Measurements from ENCODE around the gene SMAD2. TPM values are rescaled to one million over a fixed set of nuclear protein-coding genes. Genes with fewer than 3 reads are reported as not detected.

SMAD2 gene
- total and polyA plus RNA-seq, 3 experiments from 2014 or later, result 97.8 to 343 (median 337) TPM

- CTCF ChIA-PET, result interaction anchor here (0.8 kb wide), 1 partner anchor 9 kb away, joined by 3 read pairs; no protein-coding TSS in a partner anchor
- no peaks in the 10 kb centered on the region for H3K27me3 ChIP-seq (ENCODE audit: insufficient read depth, low read length, poor library complexity, severe bottlenecking)
- H3K9me3 ChIP-seq (ENCODE audit: low read length), result no peaks in the 10 kb centered on the region
- Mint-ChIP-seq H3K4me1 (no peaks in the 10 kb centered on the region), H3K27me3 (no peaks in the 10 kb centered on the region), H3K27ac (no peak overlapping the region), H3K9me3 (no peaks in the 10 kb centered on the region), H3K4me3 (no peak overlapping the region), H3K36me3 (peaks cover 13 to 59% (median 13%) of the 10 kb centered on the region in 3 donors)
- no peaks in the 10 kb centered on the region for H3K4me1 ChIP-seq (ENCODE audit: insufficient read depth, low read length)
- H3K36me3 ChIP-seq (ENCODE audit: insufficient read depth, low read length), result peaks cover 16% of the 10 kb centered on the region
- no peak overlapping the region for H3K27ac ChIP-seq (ENCODE audit: low read depth, low read length)
- H3K4me3 ChIP-seq (ENCODE audit: low read length), result no peak overlapping the region
- POLR2A ChIA-PET, result no interaction called here
- DNase-seq, result no peak
These were observed 82.8 kb downstream of the SMAD2 start for GRCh38 chr18:47847635-47848034.

- Mint-ChIP-seq H3K27me3 (no peaks in the 10 kb centered on the region), H3K27ac (peak overlapping the region in 1 of 8 donors; percentile 3), H3K4me3 (no peak overlapping the region), H3K9me3 (no peaks in the 10 kb centered on the region), H3K4me1 (no peaks in the 10 kb centered on the region), H3K36me3 (peaks cover 14 to 67% (median 18%) of the 10 kb centered on the region in 3 donors)
- ChIA-PET POLR2A (no interaction called here), CTCF (no interaction called here)
- Histone ChIP-seq H3K27me3 (ENCODE audit: insufficient read depth, low read length, poor library complexity, severe bottlenecking) (no peaks in the 10 kb centered on the region), H3K4me1 (ENCODE audit: insufficient read depth, low read length) (no peaks in the 10 kb centered on the region), H3K9me3 (ENCODE audit: low read length) (no peaks in the 10 kb centered on the region), H3K27ac (ENCODE audit: low read depth, low read length) (no peak overlapping the region), H3K4me3 (ENCODE audit: low read length) (no peak overlapping the region), H3K36me3 (ENCODE audit: insufficient read depth, low read length) (peaks cover 25% of the 10 kb centered on the region)
- DNase-seq, result no peak
These were observed 84.0 kb downstream of the SMAD2 start for GRCh38 chr18:47846431-47846830.

GRCh38 chr18:47844828-47845498 is 85.5 kb downstream of the SMAD2 start:
- Mint-ChIP-seq H3K9me3 (no peaks in the 10 kb centered on the region), H3K36me3 (peaks cover 14 to 79% (median 18%) of the 10 kb centered on the region in 3 donors), H3K4me1 (no peaks in the 10 kb centered on the region), H3K4me3 (no peak overlapping the region), H3K27ac (peak overlapping the region in 2 of 8 donors; percentile 5 to 43), H3K27me3 (no peaks in the 10 kb centered on the region)
- CTCF ChIA-PET, result no interaction called here
- Histone ChIP-seq H3K27me3 (ENCODE audit: insufficient read depth, low read length, poor library complexity, severe bottlenecking) (no peaks in the 10 kb centered on the region), H3K4me3 (ENCODE audit: low read length) (no peak overlapping the region), H3K9me3 (ENCODE audit: low read length) (no peaks in the 10 kb centered on the region), H3K36me3 (ENCODE audit: insufficient read depth, low read length) (peaks cover 30% of the 10 kb centered on the region), H3K4me1 (ENCODE audit: insufficient read depth, low read length) (no peaks in the 10 kb centered on the region), H3K27ac (ENCODE audit: low read depth, low read length) (no peak overlapping the region)
- no peak for DNase-seq
- POLR2A ChIA-PET, result no interaction called here

- Mint-ChIP-seq H3K27me3 (peaks cover 0 to 1% of the 10 kb centered on the region in 2 donors), H3K4me3 (no peak overlapping the region), H3K4me1 (no peaks in the 10 kb centered on the region), H3K9me3 (no peaks in the 10 kb centered on the region), H3K27ac (peak overlapping the region in 5 of 8 donors; percentile 3 to 44 (median 14)), H3K36me3 (peaks cover 23 to 87% (median 24%) of the 10 kb centered on the region in 3 donors)
- Histone ChIP-seq H3K27me3 (ENCODE audit: insufficient read depth, low read length, poor library complexity, severe bottlenecking) (no peaks in the 10 kb centered on the region), H3K4me1 (ENCODE audit: insufficient read depth, low read length) (no peaks in the 10 kb centered on the region), H3K27ac (ENCODE audit: low read depth, low read length) (no peak overlapping the region), H3K36me3 (ENCODE audit: insufficient read depth, low read length) (peaks cover 34% of the 10 kb centered on the region), H3K4me3 (ENCODE audit: low read length) (no peak overlapping the region), H3K9me3 (ENCODE audit: low read length) (no peaks in the 10 kb centered on the region)
- DNase-seq, result no peak
- ChIA-PET CTCF (no interaction called here), POLR2A (no interaction called here)
These were observed 87.6 kb downstream of the SMAD2 start for GRCh38 chr18:47842836-47843235.

GRCh38 chr18:47838396-47838795 is 92.1 kb downstream of the SMAD2 start:
- no peak overlapping the region for H3K27ac ChIP-seq (ENCODE audit: low read depth, low read length)
- no peaks in the 10 kb centered on the region for H3K4me1 ChIP-seq (ENCODE audit: insufficient read depth, low read length)
- ChIA-PET POLR2A (interaction anchor here (0.6 kb wide), 1 partner anchor 75 kb away, joined by 10 read pairs; no protein-coding TSS in a partner anchor), CTCF (interaction anchor here (1.2 kb wide), 1 partner anchor 10 kb away, joined by 3 read pairs; no protein-coding TSS in a partner anchor)
- H3K36me3 ChIP-seq (ENCODE audit: insufficient read depth, low read length), result peaks cover 24% of the 10 kb centered on the region
- no peak for DNase-seq
- Mint-ChIP-seq H3K36me3 (peaks cover 20 to 76% (median 23%) of the 10 kb centered on the region in 3 donors), H3K4me3 (no peak overlapping the region), H3K27me3 (peaks cover 0 to 1% of the 10 kb centered on the region in 2 donors), H3K27ac (no peak overlapping the region), H3K9me3 (no peaks in the 10 kb centered on the region), H3K4me1 (no peaks in the 10 kb centered on the region)
- H3K27me3 ChIP-seq (ENCODE audit: insufficient read depth, low read length, poor library complexity, severe bottlenecking), result no peaks in the 10 kb centered on the region
- no peak overlapping the region for H3K4me3 ChIP-seq (ENCODE audit: low read length)
- H3K9me3 ChIP-seq (ENCODE audit: low read length), result no peaks in the 10 kb centered on the region

- peaks cover 0 to 1% (median 0%) of the 10 kb centered on the region in 5 donors for H3K9me3 Mint-ChIP-seq
- no peaks in the 10 kb centered on the region for H3K27me3 Mint-ChIP-seq
- no peak for DNase-seq
- Histone ChIP-seq H3K4me1 (ENCODE audit: insufficient read depth, low read length) (no peaks in the 10 kb centered on the region), H3K9me3 (ENCODE audit: low read length) (no peaks in the 10 kb centered on the region), H3K27ac (ENCODE audit: low read depth, low read length) (no peak overlapping the region), H3K36me3 (ENCODE audit: insufficient read depth, low read length) (no peaks in the 10 kb centered on the region), H3K27me3 (ENCODE audit: insufficient read depth, low read length, poor library complexity, severe bottlenecking) (no peaks in the 10 kb centered on the region), H3K4me3 (ENCODE audit: low read length) (no peak overlapping the region)
- peaks cover 0 to 5% (median 0%) of the 10 kb centered on the region in 3 donors for H3K4me1 Mint-ChIP-seq
- H3K4me3 Mint-ChIP-seq, result no peak overlapping the region
- H3K36me3 Mint-ChIP-seq, result peaks cover 6 to 37% (median 10%) of the 10 kb centered on the region in 3 donors
- peak overlapping the region in 1 of 8 donors; percentile 26 for H3K27ac Mint-ChIP-seq
- ChIA-PET CTCF (no interaction called here), POLR2A (no interaction called here)
These were observed 98.1 kb downstream of the SMAD2 start for GRCh38 chr18:47832348-47832747.

GRCh38 chr18:47831351-47831750 is 99.1 kb downstream of the SMAD2 start:
- H3K36me3 ChIP-seq (ENCODE audit: insufficient read depth, low read length), result no peaks in the 10 kb centered on the region
- ChIA-PET POLR2A (no interaction called here), CTCF (no interaction called here)
- no peaks in the 10 kb centered on the region for H3K9me3 ChIP-seq (ENCODE audit: low read length)
- H3K4me3 ChIP-seq (ENCODE audit: low read length), result no peak overlapping the region
- peaks cover 4 to 38% (median 6%) of the 10 kb centered on the region in 3 donors for H3K36me3 Mint-ChIP-seq
- no peaks in the 10 kb centered on the region for H3K27me3 Mint-ChIP-seq
- no peaks in the 10 kb centered on the region for H3K27me3 ChIP-seq (ENCODE audit: insufficient read depth, low read length, poor library complexity, severe bottlenecking)
- peak overlapping the region in 2 of 8 donors; percentile 2 to 27 for H3K27ac Mint-ChIP-seq
- H3K4me3 Mint-ChIP-seq, result no peak overlapping the region
- no peak overlapping the region for H3K27ac ChIP-seq (ENCODE audit: low read depth, low read length)
- peaks cover 0 to 3% (median 0%) of the 10 kb centered on the region in 5 donors for H3K9me3 Mint-ChIP-seq
- no peak for DNase-seq
- H3K4me1 Mint-ChIP-seq, result peaks cover 0 to 5% (median 0%) of the 10 kb centered on the region in 3 donors
- H3K4me1 ChIP-seq (ENCODE audit: insufficient read depth, low read length), result no peaks in the 10 kb centered on the region

GRCh38 chr18:47830772-47831171 is 99.7 kb downstream of the SMAD2 start:
- CTCF ChIA-PET, result no interaction called here
- no peaks in the 10 kb centered on the region for H3K27me3 Mint-ChIP-seq

More at GRCh38 chr18:47830772-47831171, 99.7 kb downstream of the SMAD2 start:
- Mint-ChIP-seq H3K4me1 (peaks cover 0 to 5% (median 0%) of the 10 kb centered on the region in 3 donors), H3K27ac (peak overlapping the region in 1 of 8 donors; percentile 36), H3K4me3 (no peak overlapping the region), H3K36me3 (peaks cover 4 to 40% (median 9%) of the 10 kb centered on the region in 3 donors), H3K9me3 (peaks cover 0 to 3% (median 0%) of the 10 kb centered on the region in 5 donors)
- no peaks in the 10 kb centered on the region for H3K4me1 ChIP-seq (ENCODE audit: insufficient read depth, low read length)
- no peaks in the 10 kb centered on the region for H3K9me3 ChIP-seq (ENCODE audit: low read length)
- no peak overlapping the region for H3K4me3 ChIP-seq (ENCODE audit: low read length)
- DNase-seq, result no peak
- POLR2A ChIA-PET, result no interaction called here
- H3K36me3 ChIP-seq (ENCODE audit: insufficient read depth, low read length), result no peaks in the 10 kb centered on the region
- no peak overlapping the region for H3K27ac ChIP-seq (ENCODE audit: low read depth, low read length)
- no peaks in the 10 kb centered on the region for H3K27me3 ChIP-seq (ENCODE audit: insufficient read depth, low read length, poor library complexity, severe bottlenecking)

Measured in CD8-positive, alpha-beta memory T cell (primary cell).